Calu3 (cell line): Measurements from ENCODE around the gene SLC47A1. TPM values are rescaled to one million over a fixed set of nuclear protein-coding genes. Genes with fewer than 3 reads are reported as not detected.

Source experiments
- BruUV-seq: library from RNA; stranded (reverse); fragments of 400-500 nt; replicated peaks from 2 replicates; lab custom pipeline; 2021; lab: Mats Ljungman, UMichigan
- CTCF ChIA-PET: fragments of 300-600 bp; sonication (Branson Sonifier 250); formaldehyde crosslinking; loops from one replicate; lab custom pipeline; 2022; ENCODE audit warnings: antibody characterized with exemption; lab: Charles Lee
- DNase-seq: peaks from one replicate; pipeline ENCODE4 v3.0.0; 2022
- H3K27ac Mint-ChIP-seq: one replicate; pipeline ENCODE4 v1.8.0; 2022; ENCODE audit warnings: mixed read lengths; ENCODE audit not compliant: unreplicated experiment
- H3K27me3 Mint-ChIP-seq: one replicate; pipeline ENCODE4 v1.8.0; 2022; ENCODE audit warnings: mixed read lengths; ENCODE audit not compliant: unreplicated experiment
- H3K36me3 Mint-ChIP-seq: one replicate; pipeline ENCODE4 v1.8.0; 2022; ENCODE audit warnings: mild to moderate bottlenecking, moderate library complexity, mixed read lengths; ENCODE audit not compliant: insufficient read depth, unreplicated experiment
- H3K4me1 Mint-ChIP-seq: one replicate; pipeline ENCODE4 v1.8.0; 2022; ENCODE audit warnings: mild to moderate bottlenecking, low read depth, mixed read lengths; ENCODE audit not compliant: unreplicated experiment
- H3K4me3 Mint-ChIP-seq: one replicate; pipeline ENCODE4 v1.8.0; 2022; ENCODE audit warnings: mild to moderate bottlenecking, low read depth, moderate library complexity, mixed read lengths; ENCODE audit not compliant: unreplicated experiment
- H3K9me3 Mint-ChIP-seq: one replicate; pipeline ENCODE4 v1.8.0; 2022; ENCODE audit warnings: low read depth, mixed read lengths; ENCODE audit not compliant: unreplicated experiment
- intact Hi-C: fragments of 100-400 bp; cut with micrococcal nuclease; formaldehyde crosslinking; loops from one replicate; pipeline ENCODE4 v1.10.0; 2022; ENCODE audit not compliant: unreplicated experiment
- total RNA-seq: library from RNA; stranded (reverse); gene quantifications from 2 replicates; pipeline ENCODE4 v1.2.3, GENCODE V29; 2022
- TF ChIP-seq, protein P1 (sequence below): fragments of 200-600 bp; IDR thresholded peaks from one replicate; pipeline ENCODE4 v1.8.0; 2022; ENCODE audit warnings: antibody characterized with exemption; ENCODE audit not compliant: unreplicated experiment

The SLC47A1 gene
- total RNA-seq, 1 experiment from 2014 or later: not detected

DNA sequence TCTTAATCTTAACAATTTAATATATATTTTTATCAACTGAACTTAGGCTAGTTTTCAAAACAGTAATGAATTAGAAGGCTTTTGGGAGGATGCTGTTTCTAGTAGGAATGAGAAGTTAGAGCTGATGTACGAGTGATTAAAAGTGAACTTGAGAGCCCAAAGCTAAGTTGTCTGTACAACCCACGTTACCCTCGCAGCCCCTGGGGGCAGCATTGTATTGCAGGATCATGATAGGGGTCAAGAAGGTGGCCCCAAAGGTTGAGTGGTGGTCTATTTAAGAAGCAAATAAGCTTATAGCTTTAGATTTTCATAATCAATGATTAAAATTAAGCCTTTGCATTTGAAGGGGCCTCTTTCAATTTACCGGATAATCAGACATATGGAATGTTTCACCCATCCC is 81.2 kb downstream of the SLC47A1 start:
- no peak for DNase-seq
- no peaks in the 10 kb centered on the region for H3K4me1 Mint-ChIP-seq
- intact Hi-C loops: no loop called here
- CTCF ChIA-PET: interaction anchor here (0.6 kb wide), 1 partner anchor 252 kb away, joined by 4 read pairs; the partner anchor contains the start of gene B9D1
- peaks cover 14% of the 10 kb centered on the region for H3K9me3 Mint-ChIP-seq
- TF ChIP-seq, protein P1, sequence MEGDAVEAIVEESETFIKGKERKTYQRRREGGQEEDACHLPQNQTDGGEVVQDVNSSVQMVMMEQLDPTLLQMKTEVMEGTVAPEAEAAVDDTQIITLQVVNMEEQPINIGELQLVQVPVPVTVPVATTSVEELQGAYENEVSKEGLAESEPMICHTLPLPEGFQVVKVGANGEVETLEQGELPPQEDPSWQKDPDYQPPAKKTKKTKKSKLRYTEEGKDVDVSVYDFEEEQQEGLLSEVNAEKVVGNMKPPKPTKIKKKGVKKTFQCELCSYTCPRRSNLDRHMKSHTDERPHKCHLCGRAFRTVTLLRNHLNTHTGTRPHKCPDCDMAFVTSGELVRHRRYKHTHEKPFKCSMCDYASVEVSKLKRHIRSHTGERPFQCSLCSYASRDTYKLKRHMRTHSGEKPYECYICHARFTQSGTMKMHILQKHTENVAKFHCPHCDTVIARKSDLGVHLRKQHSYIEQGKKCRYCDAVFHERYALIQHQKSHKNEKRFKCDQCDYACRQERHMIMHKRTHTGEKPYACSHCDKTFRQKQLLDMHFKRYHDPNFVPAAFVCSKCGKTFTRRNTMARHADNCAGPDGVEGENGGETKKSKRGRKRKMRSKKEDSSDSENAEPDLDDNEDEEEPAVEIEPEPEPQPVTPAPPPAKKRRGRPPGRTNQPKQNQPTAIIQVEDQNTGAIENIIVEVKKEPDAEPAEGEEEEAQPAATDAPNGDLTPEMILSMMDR: no peak
- H3K27me3 Mint-ChIP-seq: no peaks in the 10 kb centered on the region
- no peaks in the 10 kb centered on the region for H3K36me3 Mint-ChIP-seq
- H3K4me3 Mint-ChIP-seq: no peak overlapping the region
- BruUV-seq: no TSS peak
- H3K27ac Mint-ChIP-seq: no peak overlapping the region

DNA sequence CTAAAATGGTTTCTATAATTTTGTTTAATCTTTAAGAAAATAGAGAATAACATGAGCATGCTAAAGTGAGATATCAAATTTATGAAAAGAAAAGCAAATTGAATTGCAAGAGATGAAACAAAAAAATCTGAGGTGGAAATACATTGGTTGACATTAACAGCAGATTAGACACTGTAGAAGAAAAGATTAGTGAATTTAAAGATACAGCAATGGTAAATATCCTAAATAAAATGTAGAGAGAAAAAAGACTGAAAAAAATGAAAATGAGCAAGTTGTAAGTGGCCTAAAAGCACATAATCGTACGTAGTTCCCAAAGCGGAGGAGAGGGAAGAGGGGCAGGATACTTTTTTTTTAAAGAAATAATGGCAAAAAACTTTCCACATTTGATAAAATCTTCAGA is 84.4 kb downstream of the SLC47A1 start:
- H3K27me3 Mint-ChIP-seq: no peaks in the 10 kb centered on the region
- BruUV-seq: no TSS peak
- CTCF ChIA-PET: no interaction called here

DNA sequence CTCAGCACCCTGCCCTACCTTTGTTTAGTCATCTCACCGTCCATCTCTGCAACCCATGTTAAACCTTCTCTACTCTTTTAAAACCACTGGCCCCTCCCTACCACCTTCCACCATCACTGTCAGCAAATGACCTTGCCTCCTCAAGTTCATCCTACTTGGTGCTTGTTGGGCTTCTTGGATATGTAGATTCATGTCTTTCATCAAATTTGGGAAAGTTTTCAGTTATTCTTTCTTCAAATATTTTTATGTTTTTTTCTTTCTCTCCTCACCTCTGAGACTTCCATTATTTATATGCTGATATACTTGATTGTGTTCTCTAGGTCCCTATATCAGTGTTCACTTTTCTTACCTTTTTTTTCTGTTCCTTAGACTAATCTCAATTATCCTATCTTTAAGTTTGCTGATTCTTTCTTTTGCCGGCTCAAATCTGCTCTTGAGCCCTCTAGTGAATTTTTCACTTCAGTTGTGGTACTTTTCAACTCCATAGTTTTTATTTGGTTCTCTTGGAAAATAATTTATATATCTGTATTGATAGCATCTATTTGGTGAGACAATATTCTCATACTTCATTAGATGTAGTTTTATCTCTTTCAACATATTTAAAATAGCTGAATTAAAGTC is 86.2 kb downstream of the SLC47A1 start:
- no peaks in the 10 kb centered on the region for H3K27me3 Mint-ChIP-seq
- no peak overlapping the region for H3K27ac Mint-ChIP-seq
- peaks cover 15% of the 10 kb centered on the region for H3K9me3 Mint-ChIP-seq
- no peak for DNase-seq
- TF ChIP-seq, protein P1: no peak
- no peaks in the 10 kb centered on the region for H3K36me3 Mint-ChIP-seq
- CTCF ChIA-PET: no interaction called here
- H3K4me1 Mint-ChIP-seq: no peaks in the 10 kb centered on the region
- no TSS peak for BruUV-seq
- H3K4me3 Mint-ChIP-seq: no peak overlapping the region
- intact Hi-C loops: no loop called here

More for the DNA sequence above, 84.4 kb downstream of the SLC47A1 start:
- TF ChIP-seq, protein P1: no peak
- Mint-ChIP-seq H3K4me1 (no peaks in the 10 kb centered on the region), H3K9me3 (peaks cover 15% of the 10 kb centered on the region), H3K36me3 (no peaks in the 10 kb centered on the region), H3K4me3 (no peak overlapping the region), H3K27ac (no peak overlapping the region)
- DNase-seq: no peak
- intact Hi-C loops: no loop called here

DNA sequence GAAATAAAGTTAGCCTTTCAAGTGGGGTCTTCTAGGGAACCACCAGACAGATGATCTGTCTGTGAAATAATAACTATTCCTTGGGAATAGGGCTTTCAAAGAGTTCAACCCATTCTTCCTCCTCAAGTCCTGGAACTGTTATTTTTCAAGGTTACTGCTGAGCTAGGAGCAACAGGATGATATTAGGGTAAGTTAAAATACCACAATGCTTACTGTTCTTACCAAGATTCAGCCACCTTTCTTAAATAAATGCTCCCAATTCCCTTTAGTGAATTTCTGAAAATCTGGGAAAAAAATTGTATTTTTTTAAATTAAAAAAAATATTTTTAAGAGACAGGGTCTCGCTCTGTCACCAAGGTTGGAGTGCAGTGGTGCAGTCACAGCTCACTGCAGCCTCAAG is 88.0 kb downstream of the SLC47A1 start:
- no peaks in the 10 kb centered on the region for H3K4me1 Mint-ChIP-seq
- DNase-seq: no peak
- TF ChIP-seq, protein P1: no peak
- no peak overlapping the region for H3K27ac Mint-ChIP-seq
- CTCF ChIA-PET: no interaction called here
- intact Hi-C loops: no loop called here
- H3K36me3 Mint-ChIP-seq: no peaks in the 10 kb centered on the region
- H3K4me3 Mint-ChIP-seq: no peak overlapping the region
- H3K9me3 Mint-ChIP-seq: peaks cover 15% of the 10 kb centered on the region
- H3K27me3 Mint-ChIP-seq: no peaks in the 10 kb centered on the region
- BruUV-seq: no TSS peak
